Iris pigment epithelial cell (primary cell): ENCODE data around the gene ZNF212.

Source experiments
- DNase-seq: peaks from one replicate; pipeline ENCODE4 v3.0.0-alpha.2; 2011; ENCODE audit warnings: low read depth

The ZNF212 gene

GRCh38 chr7:149284850-149285585, 45.6 kb downstream of the ZNF212 start:
- peak; percentile 87 for DNase-seq

- DNase-seq: peak; percentile 28
Measured at GRCh38 chr7:149285603-149286002, 46.2 kb downstream of the ZNF212 start.

GRCh38 chr7:149286811-149287400, 47.5 kb downstream of the ZNF212 start:
- DNase-seq: peak; percentile 24

GRCh38 chr7:149287622-149288021, 48.2 kb downstream of the ZNF212 start:
- no peak for DNase-seq

- no peak for DNase-seq
Measured at GRCh38 chr7:149289262-149289661, 49.8 kb downstream of the ZNF212 start.

- no peak for DNase-seq
Measured at GRCh38 chr7:149289856-149290255, 50.4 kb downstream of the ZNF212 start.

- DNase-seq: no peak
Measured at GRCh38 chr7:149291036-149291780, 51.8 kb downstream of the ZNF212 start.

GRCh38 chr7:149291781-149292461, 52.5 kb downstream of the ZNF212 start:
- no peak for DNase-seq

- DNase-seq: peak; percentile 10
Measured at GRCh38 chr7:149292462-149292823, 53.0 kb downstream of the ZNF212 start.

GRCh38 chr7:149293338-149293737, 53.9 kb downstream of the ZNF212 start:
- DNase-seq: no peak

GRCh38 chr7:149293946-149294633, 54.6 kb downstream of the ZNF212 start:
- no peak for DNase-seq

GRCh38 chr7:149294634-149295480, 55.4 kb downstream of the ZNF212 start:
- no peak for DNase-seq

- no peak for DNase-seq
Measured at GRCh38 chr7:149295481-149295850, 56.0 kb downstream of the ZNF212 start.

GRCh38 chr7:149296368-149296767, 56.9 kb downstream of the ZNF212 start:
- DNase-seq: no peak

- no peak for DNase-seq
Measured at GRCh38 chr7:149297034-149297755, 57.7 kb downstream of the ZNF212 start.

GRCh38 chr7:149300620-149301285, 61.3 kb downstream of the ZNF212 start:
- DNase-seq: no peak

GRCh38 chr7:149302222-149302621, 62.8 kb downstream of the ZNF212 start:
- DNase-seq: no peak

GRCh38 chr7:149302865-149303264, 63.4 kb downstream of the ZNF212 start:
- DNase-seq: no peak

GRCh38 chr7:149304006-149304405, 64.6 kb downstream of the ZNF212 start:
- no peak for DNase-seq
